GM23338 (cell line): ENCODE results near the gene IL17REL. TPM values are rescaled to one million over a fixed set of nuclear protein-coding genes. Genes with fewer than 3 reads are reported as not detected.

ENCODE experiments used
- ATAC-seq: fragments of 200-7000 bp; cut with Tn5 transposase; 3 replicates; pipeline ENCODE4 v1.9.1; 2020
- DNase-seq: peaks from one replicate; pipeline ENCODE4 v3.0.0-alpha.2; 2015; ENCODE audit warnings: low spot score
- H2AFZ ChIP-seq: fragments of 200-600 bp; sonication (generic); 2 replicates; pipeline ENCODE4 v1.8.0; 2016; ENCODE audit warnings: antibody characterized with exemption, mild to moderate bottlenecking, moderate library complexity
- H3F3A ChIP-seq: fragments of 200-600 bp; sonication (generic); replicated peaks from 2 replicates; pipeline ENCODE4 v1.8.0; 2017; ENCODE audit warnings: antibody characterized with exemption, mixed run types, low read depth
- H3K27ac ChIP-seq: fragments of 200-600 bp; sonication (generic); 2 replicates; pipeline ENCODE4 v1.6.1; 2016; ENCODE audit warnings: low read depth
- H3K27me3 ChIP-seq: fragments of 200-600 bp; sonication (generic); 2 replicates; pipeline ENCODE4 v1.8.0; 2016; ENCODE audit warnings: mild to moderate bottlenecking, mixed run types, moderate library complexity; ENCODE audit not compliant: insufficient read depth
- H3K36me3 ChIP-seq: fragments of 200-600 bp; sonication (generic); 2 replicates; pipeline ENCODE4 v1.8.0; 2016; ENCODE audit warnings: mild to moderate bottlenecking; ENCODE audit not compliant: insufficient read depth
- H3K4me1 ChIP-seq: fragments of 200-600 bp; sonication (generic); 2 replicates; pipeline ENCODE4 v1.8.0; 2016; ENCODE audit warnings: mild to moderate bottlenecking, moderate library complexity; ENCODE audit not compliant: insufficient read depth
- H3K4me2 ChIP-seq: fragments of 200-600 bp; sonication (generic); 2 replicates; pipeline ENCODE4 v1.7.1; 2017; ENCODE audit warnings: mixed run types
- H3K4me3 ChIP-seq: fragments of 200-600 bp; sonication (generic); 2 replicates; pipeline ENCODE4 v1.6.1; 2016; ENCODE audit warnings: mixed run types
- H3K79me2 ChIP-seq: fragments of 200-600 bp; sonication (generic); replicated peaks from 2 replicates; pipeline ENCODE4 v1.8.0; 2017; ENCODE audit warnings: mild to moderate bottlenecking; ENCODE audit not compliant: insufficient read depth
- H3K9me2 ChIP-seq: fragments of 200-600 bp; sonication (generic); 2 replicates; pipeline ENCODE4 v1.8.0; 2017; ENCODE audit not compliant: insufficient read depth
- H4K20me1 ChIP-seq: fragments of 200-600 bp; sonication (generic); replicated peaks from 2 replicates; pipeline ENCODE4 v1.8.0; 2017; ENCODE audit warnings: mild to moderate bottlenecking; ENCODE audit not compliant: insufficient read depth
- H3K27ac Mint-ChIP-seq: 2 replicates; pipeline ENCODE4 v1.8.0; 2020; ENCODE audit warnings: inconsistent platforms, mild to moderate bottlenecking, moderate library complexity, mixed read lengths
- H3K27me3 Mint-ChIP-seq: 3 replicates; pipeline ENCODE4 v1.8.0; 2022; ENCODE audit warnings: low read depth, mild to moderate bottlenecking, moderate library complexity, mixed read lengths, inconsistent platforms; ENCODE audit not compliant: insufficient read depth, poor library complexity
- H3K36me3 Mint-ChIP-seq: 3 replicates; pipeline ENCODE4 v1.8.0; 2021; ENCODE audit warnings: low read depth, mild to moderate bottlenecking, inconsistent platforms, moderate library complexity, mixed read lengths
- H3K4me1 Mint-ChIP-seq: 3 replicates; pipeline ENCODE4 v1.8.0; 2020; ENCODE audit warnings: mild to moderate bottlenecking, inconsistent platforms, mixed read lengths
- H3K4me3 Mint-ChIP-seq: 3 replicates; pipeline ENCODE4 v1.8.0; 2021; ENCODE audit warnings: moderate library complexity, mild to moderate bottlenecking, inconsistent platforms, mixed read lengths
- H3K9me3 Mint-ChIP-seq: 3 replicates; pipeline ENCODE4 v1.8.0; 2020; ENCODE audit warnings: moderate library complexity, mild to moderate bottlenecking, inconsistent platforms, mixed read lengths
- CREB1 ChIP-seq: fragments of 250-450 bp; sonication (Bioruptor Pico); IDR thresholded peaks from 2 replicates; pipeline ENCODE4 v1.5.0; 2020; ENCODE audit warnings: low read depth, mild to moderate bottlenecking, moderate library complexity
- CTCF ChIP-seq, 2 experiments: fragments of 200-600 bp in 1 of 2; sonication (generic) in 1 of 2; conservative IDR thresholded peaks; 2 replicates each; pipeline versions ENCODE4 v1.5.1 to v1.6.1; 2016 to 2017; ENCODE audit warnings: antibody characterized with exemption in 2 of 2, low read depth in 2 of 2, mild to moderate bottlenecking in 2 of 2, moderate library complexity in 1 of 2
- ETS1 ChIP-seq: IDR thresholded peaks from 2 replicates; pipeline ENCODE4 v1.6.1; 2016; ENCODE audit warnings: antibody characterized with exemption
- EZH2 ChIP-seq: fragments of 200-600 bp; sonication (generic); IDR thresholded peaks from one replicate; pipeline ENCODE4 v1.8.0; 2017; ENCODE audit warnings: antibody characterized with exemption, mild to moderate bottlenecking, low read depth; ENCODE audit not compliant: unreplicated experiment
- JUNB ChIP-seq: IDR thresholded peaks from one replicate; pipeline ENCODE4 v1.6.1; 2016; ENCODE audit warnings: antibody characterized with exemption; ENCODE audit not compliant: unreplicated experiment
- NANOG ChIP-seq: IDR thresholded peaks from 2 replicates; pipeline ENCODE4 v1.6.1; 2016; ENCODE audit warnings: antibody characterized with exemption, borderline replicate concordance
- POLR2AphosphoS5 ChIP-seq: IDR thresholded peaks from 2 replicates; pipeline ENCODE4 v1.6.1; 2016; ENCODE audit warnings: antibody characterized with exemption, low read depth
- REST ChIP-seq: IDR thresholded peaks from one replicate; pipeline ENCODE4 v1.6.1; 2018; ENCODE audit warnings: antibody characterized with exemption; ENCODE audit not compliant: unreplicated experiment
- STAT1 ChIP-seq: IDR thresholded peaks from one replicate; pipeline ENCODE4 v1.6.1; 2016; ENCODE audit warnings: antibody characterized with exemption; ENCODE audit not compliant: unreplicated experiment
- ZNF114 ChIP-seq: fragments of 250-450 bp; sonication (Bioruptor Pico); IDR thresholded peaks from 2 replicates; pipeline ENCODE4 v1.5.0; 2020; ENCODE audit warnings: mild to moderate bottlenecking, moderate library complexity
- ZNF462 ChIP-seq: fragments of 250-450 bp; sonication (Bioruptor Pico); IDR thresholded peaks from 2 replicates; pipeline ENCODE4 v1.5.0; 2020; ENCODE audit warnings: mild to moderate bottlenecking, moderate library complexity
- polyA plus RNA-seq: library from polyadenylated mRNA; unstranded; fragments of >200 nt; fragmentation: Nextera tagmentation; extraction: Ambion mirVana; gene quantifications from 2 replicates; pipeline ENCODE4 v1.2.1, GENCODE V29; 2016
- total RNA-seq: library from RNA; depleted of rRNA; stranded (reverse); fragments of >200 nt; shearing (Covaris generic); gene quantifications from 2 replicates; pipeline ENCODE4 v1.2.3, GENCODE V29; 2014

The IL17REL gene
- total and polyA plus RNA-seq, 2 experiments from 2014 or later, result 0.31 TPM; not detected in 1

GRCh38 chr22:49951000-49951677 lies 61.4 kb downstream of the IL17REL start (continued):
- TF ChIP-seq ZNF462 (CRISPR knock-in tag), result no peak

- H3K4me2 ChIP-seq, result no peak overlapping the region
- DNase-seq, result no peak
- no peaks in the 10 kb centered on the region for H4K20me1 ChIP-seq
- Mint-ChIP-seq H3K4me1 (peaks cover 16% of the 10 kb centered on the region), H3K4me3 (no peak overlapping the region), H3K27ac (no peak overlapping the region), H3K27me3 (peaks cover 3% of the 10 kb centered on the region), H3K36me3 (no peaks in the 10 kb centered on the region), H3K9me3 (no peaks in the 10 kb centered on the region)
- no peaks in the 10 kb centered on the region for H3K27me3 ChIP-seq
- no peak overlapping the region for H3K27ac ChIP-seq
- H3K9me2 ChIP-seq, result no peaks in the 10 kb centered on the region
- H2AFZ ChIP-seq, result no peak overlapping the region
- 0 out of 2 replicates have a peak, but pooled peaks cover 2% of the 10 kb centered on the region for H3F3A ChIP-seq
- no peaks in the 10 kb centered on the region for H3K79me2 ChIP-seq
- no peak overlapping the region for H3K4me3 ChIP-seq
- ATAC-seq, result no peak
- H3K36me3 ChIP-seq, result no peaks in the 10 kb centered on the region
- H3K4me1 ChIP-seq, result peaks cover 10% of the 10 kb centered on the region; the same call in 1 of the 2 replicates
- TF ChIP-seq POLR2AphosphoS5 (no peak), REST (no peak), CREB1 (CRISPR knock-in tag) (no peak), JUNB (no peak), NANOG (no peak), ZNF114 (CRISPR knock-in tag) (no peak), EZH2 (no peak), STAT1 (no peak), CTCF (conservative IDR thresholded peaks at IDR 0.05; ENCODE audit: low read depth in 2 of 2) (no peak), ETS1 (no peak)
Measured at GRCh38 chr22:49950396-49950994, 62.1 kb downstream of the IL17REL start.
